HFF-Myc (cell line): ENCODE data around the gene DACH1.

Source experiments
- DNase-seq: peaks from one replicate; pipeline ENCODE4 v3.0.0-alpha.2; 2011; ENCODE audit warnings: low read depth; ENCODE audit errors: extremely low read depth
- H3K4me3 ChIP-seq: replicated peaks from 2 replicates; pipeline ENCODE4 v1.5.1; 2011; ENCODE audit warnings: low read depth, mild to moderate bottlenecking, control low read depth, low read length
- TF ChIP-seq, protein P1 (sequence below): IDR thresholded peaks from 2 replicates; pipeline ENCODE4 v1.5.1; 2012; ENCODE audit warnings: mild to moderate bottlenecking, low read depth, low read length, control low read depth; ENCODE audit errors: missing control alignments

Gene DACH1

DNA sequence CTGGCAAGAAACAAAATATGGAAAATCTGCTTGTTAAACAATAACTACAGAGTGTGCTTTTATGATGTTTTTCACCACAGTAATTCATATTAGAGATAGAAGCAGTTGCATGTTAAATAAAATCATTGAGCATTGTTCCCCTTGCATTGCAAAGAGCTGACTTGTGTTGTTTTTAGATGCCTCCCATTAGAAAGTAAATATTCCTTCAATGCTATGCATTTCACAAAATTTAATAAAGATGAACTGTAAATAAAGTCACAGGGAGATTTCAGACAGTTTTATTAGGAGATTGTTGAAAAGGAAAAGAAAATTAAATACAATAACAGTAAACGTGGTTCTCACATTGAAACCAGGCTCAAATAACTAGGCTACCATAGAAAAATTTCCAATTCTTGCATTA lies 429.3 kb downstream of the DACH1 start:
- no peak overlapping the region for H3K4me3 ChIP-seq
- TF ChIP-seq, protein P1, sequence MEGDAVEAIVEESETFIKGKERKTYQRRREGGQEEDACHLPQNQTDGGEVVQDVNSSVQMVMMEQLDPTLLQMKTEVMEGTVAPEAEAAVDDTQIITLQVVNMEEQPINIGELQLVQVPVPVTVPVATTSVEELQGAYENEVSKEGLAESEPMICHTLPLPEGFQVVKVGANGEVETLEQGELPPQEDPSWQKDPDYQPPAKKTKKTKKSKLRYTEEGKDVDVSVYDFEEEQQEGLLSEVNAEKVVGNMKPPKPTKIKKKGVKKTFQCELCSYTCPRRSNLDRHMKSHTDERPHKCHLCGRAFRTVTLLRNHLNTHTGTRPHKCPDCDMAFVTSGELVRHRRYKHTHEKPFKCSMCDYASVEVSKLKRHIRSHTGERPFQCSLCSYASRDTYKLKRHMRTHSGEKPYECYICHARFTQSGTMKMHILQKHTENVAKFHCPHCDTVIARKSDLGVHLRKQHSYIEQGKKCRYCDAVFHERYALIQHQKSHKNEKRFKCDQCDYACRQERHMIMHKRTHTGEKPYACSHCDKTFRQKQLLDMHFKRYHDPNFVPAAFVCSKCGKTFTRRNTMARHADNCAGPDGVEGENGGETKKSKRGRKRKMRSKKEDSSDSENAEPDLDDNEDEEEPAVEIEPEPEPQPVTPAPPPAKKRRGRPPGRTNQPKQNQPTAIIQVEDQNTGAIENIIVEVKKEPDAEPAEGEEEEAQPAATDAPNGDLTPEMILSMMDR, result no peak

DNA sequence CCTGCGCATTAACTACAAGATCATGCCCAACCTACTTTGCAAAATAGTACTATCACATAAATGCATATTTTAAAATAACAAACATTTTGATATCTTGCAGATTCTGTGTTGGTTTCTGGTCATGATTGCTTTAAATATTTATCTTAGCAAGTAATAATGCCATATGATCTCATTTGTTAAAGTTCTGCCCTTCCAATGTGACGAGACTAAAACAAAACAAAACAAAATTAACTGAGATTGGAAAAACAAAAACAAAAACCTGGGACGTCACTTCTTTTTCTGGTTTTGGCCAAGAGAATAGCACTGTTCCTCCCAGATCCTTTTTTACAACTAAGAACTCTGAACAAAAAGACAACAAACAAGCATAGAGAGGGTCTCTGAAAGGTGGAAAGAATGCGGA lies 436.3 kb downstream of the DACH1 start:
- no peak overlapping the region for H3K4me3 ChIP-seq
- DNase-seq, result no peak
- TF ChIP-seq, protein P1, result no peak

More for the DNA sequence above, 429.3 kb downstream of the DACH1 start:
- DNase-seq, result no peak

DNA sequence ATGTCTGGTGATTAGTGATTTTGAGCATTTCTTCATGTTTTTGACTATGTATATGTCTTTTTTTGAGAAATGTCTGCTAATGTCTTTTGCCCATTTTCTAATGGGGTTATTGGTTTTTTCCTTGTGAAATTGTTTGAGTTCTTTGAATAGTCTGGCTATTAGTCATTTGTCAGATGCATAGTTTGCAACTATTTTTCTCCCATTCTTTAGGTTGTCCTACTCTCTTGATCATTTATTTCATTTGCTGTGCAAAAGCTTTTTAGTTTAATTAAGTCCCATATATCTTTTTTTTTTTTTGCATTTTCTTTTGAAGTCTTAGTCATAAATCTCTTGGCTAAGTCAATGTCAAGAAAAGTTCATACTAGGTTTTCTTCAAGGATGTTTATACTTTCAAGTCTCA lies 449.8 kb downstream of the DACH1 start:
- no peak overlapping the region for H3K4me3 ChIP-seq
- TF ChIP-seq, protein P1, result no peak
- DNase-seq, result no peak

DNA sequence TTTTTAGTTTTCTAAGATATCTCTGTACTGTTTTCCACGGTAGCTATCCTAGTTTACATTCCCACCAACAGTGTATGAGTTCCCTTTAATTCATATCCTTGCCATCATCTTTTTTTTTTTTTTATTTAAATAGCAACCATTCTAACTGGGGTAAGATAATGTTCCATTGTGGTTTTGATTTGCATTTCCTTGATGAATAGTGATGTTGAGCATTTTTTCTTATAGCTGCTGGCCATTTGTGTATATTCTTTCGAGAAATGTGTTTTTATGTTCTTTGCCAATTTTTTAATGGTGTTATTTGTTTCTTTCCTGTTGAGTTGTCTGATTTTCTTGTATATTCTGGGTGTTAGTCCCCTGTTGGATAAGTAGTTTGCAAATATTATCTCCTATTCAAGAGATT lies 454.8 kb downstream of the DACH1 start:
- DNase-seq, result no peak
- TF ChIP-seq, protein P1, result no peak
- no peak overlapping the region for H3K4me3 ChIP-seq

DNA sequence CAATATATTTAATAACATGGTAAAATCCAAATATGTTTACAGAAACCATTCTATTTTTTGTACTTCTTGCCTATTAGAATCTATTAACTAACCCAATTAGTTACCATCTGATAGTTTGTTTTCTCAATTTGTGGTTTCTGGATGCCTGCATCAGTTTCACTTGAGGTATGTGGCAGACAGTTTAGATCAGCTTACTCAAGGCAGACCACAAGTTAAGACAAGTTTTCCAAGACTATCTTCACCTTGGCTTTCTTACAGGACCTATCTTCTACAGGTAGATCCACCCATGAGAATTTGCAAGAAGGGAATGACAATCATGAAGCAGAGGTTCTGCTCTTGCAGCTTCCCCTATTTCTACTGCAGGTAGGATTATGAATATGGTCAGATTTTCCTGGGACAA lies 458.6 kb downstream of the DACH1 start:
- TF ChIP-seq, protein P1, result no peak
- no peak overlapping the region for H3K4me3 ChIP-seq
- no peak for DNase-seq

DNA sequence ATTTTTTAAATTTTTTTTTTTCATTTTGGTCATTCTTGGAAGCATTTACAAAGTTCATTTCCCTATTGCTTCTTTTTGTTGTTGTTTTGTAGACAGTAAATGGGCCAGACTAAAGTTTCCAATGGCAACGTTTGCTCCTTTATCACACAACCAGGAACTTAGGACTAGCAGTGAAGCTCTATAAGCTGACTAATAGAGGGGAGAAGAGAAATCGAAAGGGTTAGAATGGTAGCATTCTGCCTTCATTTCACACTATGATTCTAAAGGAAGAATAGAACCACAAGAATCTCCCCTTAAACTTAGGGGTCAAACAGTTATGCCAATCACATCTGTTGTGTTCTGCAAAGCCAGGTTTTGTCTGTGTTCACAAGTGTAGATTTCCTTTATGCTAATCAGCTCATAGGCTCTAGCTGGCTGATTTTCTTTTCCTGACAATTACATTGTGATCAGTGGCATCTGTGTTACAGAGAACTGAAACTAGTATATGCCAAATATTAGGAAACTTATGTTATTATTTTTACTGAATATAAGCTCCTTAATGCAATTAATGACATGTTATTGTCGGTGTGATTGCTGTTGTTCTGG lies 467.3 kb downstream of the DACH1 start:
- no peak overlapping the region for H3K4me3 ChIP-seq
- TF ChIP-seq, protein P1, result no peak
- no peak for DNase-seq

DNA sequence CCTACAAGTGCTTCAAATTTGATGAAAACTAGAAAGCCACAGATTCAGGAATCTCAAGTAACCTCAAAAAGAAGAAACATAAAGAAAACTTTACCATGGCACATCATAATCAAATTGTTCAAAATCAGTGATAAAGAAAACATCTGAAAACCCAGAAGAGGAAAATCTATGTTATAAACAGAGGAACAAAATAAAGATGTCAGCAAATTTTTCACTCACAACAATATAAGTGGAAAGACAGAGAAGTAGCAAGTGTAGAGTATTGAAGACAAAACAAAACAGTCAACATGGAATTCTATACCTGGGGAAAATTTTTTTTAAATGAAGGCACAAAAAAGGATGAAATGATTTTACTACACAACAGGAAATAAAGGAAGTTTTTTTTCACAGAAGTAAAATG lies 470.9 kb downstream of the DACH1 start:
- no peak overlapping the region for H3K4me3 ChIP-seq
- no peak for DNase-seq
- TF ChIP-seq, protein P1, result no peak
